NK-92 (cell line): Measurements from ENCODE around the gene FBLN1.
"Not testable (repeated sequence)": the region's sequence is repeated elsewhere in the genome, so short reads cannot be mapped to it uniquely, and the experiment has no call there.

Experiments
- DNase-seq: peaks from one replicate; lab custom pipeline; 2025; ENCODE audit not compliant: unreplicated experiment; lab: John Stamatoyannopoulos, UW

FBLN1 gene

DNA sequence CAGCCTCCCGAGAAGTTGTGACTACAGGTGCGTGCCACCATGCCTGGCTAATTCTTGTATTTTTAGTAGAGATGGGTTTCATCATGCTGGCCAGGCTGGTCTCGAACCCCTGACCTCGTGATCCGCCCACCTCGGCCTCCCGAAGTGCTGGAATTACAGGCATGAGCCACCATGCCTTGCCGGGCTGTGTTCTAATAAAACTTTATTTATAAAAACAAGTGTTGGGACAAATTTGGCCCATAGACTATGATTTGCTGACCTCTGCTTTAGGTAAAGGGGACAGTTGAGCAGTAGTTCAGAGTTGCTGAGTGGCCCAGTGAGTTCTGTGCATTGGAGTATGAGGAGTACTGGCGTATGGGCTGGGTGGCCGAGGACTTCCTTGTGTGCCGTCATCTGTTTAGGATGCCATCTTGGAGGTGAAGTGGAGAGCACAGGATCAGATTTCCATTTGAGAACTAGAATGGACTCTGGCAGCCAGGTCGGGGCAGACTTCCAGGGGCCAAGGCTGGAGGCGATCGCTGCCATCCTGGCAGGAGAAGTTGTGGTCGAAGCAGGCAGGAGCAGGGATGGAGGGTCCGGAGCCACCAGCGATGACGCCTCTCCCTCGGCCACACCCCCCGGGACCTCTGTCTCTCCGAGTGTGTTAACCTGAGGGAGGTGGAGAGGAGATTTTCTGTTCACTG is 43.8 kb downstream of the FBLN1 start:
- DNase-seq, result no peak

DNA sequence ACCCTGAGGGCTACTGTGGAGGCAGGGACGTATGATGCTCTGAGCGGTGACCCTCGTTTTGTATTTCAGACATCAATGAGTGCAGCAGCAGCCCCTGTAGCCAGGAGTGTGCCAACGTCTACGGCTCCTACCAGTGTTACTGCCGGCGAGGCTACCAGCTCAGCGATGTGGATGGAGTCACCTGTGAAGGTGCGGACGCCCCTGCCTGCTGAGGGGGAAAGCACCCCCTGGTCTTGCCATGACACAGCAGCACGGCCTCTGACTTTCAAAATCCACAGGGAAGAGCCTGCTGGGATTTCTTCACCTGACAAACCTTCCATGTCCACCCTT is 44.3 kb downstream of the FBLN1 start:
- no peak for DNase-seq

DNA sequence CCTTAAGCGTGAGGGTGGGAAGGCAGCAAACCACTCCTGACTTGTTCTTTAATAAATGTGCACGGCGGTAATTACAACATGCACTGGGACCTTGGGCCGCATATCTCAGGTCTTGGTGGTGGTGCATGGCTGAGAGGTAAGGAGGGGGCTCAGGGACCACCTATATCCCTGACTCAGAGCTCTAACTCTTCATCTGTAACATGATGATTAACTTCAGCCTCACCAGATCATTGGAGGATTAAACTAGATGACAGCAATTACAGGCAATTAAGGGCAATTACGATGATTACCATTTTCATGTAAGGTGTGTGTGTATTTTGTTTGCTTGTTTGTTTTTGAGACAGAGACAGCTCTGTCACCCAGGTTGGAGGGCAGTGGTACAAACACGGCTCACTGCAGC is 45.0 kb downstream of the FBLN1 start:
- no peak for DNase-seq

DNA sequence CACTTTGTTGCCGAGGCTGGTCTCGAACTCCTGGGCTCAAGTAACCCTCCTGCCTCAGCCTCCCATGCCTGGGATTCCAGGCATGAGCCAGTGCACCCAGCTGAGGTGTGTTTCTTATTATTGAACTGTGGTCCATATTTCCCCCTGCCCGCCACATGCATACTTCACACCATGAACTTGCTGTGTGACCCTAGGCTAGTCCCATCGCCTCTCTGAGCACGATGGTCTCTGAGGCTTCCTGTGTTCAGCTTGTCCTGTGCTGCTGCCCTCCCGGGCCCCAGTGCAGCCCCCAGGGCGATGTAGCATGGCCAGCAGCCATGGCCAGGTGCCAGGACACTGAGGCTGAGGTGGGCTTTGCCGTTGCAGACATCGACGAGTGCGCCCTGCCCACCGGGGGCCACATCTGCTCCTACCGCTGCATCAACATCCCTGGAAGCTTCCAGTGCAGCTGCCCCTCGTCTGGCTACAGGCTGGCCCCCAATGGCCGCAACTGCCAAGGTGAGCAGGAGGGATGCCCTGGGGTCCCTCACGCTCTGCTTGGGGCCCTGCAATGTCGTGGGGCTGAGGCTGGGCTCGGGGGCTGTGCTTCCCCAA is 45.7 kb downstream of the FBLN1 start:
- DNase-seq, result no peak

DNA sequence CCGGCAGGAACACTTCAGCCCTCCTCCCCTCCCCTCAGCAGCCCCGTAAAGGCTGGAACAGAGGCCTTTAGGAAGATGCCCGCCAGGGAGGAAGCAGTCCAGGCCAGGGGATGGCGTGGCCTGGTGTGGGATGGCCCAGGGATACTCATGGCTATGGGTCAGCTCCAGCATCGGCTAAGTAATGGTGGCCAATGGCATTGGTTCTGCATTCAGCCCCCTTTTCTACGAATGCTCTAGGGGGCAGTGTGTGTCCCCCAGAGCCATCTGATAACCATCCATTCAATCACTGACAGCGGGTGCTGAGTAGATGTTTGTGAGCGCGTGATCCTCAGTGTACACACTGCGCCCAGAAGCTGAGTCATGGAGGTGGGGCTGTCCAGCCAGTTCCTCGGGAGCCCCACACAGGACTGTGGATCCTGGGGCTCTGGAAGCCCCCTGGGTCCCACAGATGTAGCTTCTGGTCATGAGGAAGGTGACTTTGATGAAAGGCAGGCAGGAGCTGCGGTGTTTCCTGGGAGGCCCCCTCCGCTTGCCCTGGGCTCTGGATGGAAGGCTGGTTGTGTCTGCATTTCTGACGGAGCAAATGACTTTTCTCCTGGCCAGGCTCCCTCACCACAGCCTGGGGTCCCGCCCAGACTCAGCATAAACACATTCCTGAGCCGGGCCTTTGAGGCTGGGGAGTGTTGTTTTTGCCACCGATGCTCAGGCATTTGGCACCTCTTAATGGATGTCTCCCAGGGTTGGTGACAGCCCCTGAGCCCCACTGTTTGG is 46.5 kb downstream of the FBLN1 start:
- DNase-seq, result no peak

DNA sequence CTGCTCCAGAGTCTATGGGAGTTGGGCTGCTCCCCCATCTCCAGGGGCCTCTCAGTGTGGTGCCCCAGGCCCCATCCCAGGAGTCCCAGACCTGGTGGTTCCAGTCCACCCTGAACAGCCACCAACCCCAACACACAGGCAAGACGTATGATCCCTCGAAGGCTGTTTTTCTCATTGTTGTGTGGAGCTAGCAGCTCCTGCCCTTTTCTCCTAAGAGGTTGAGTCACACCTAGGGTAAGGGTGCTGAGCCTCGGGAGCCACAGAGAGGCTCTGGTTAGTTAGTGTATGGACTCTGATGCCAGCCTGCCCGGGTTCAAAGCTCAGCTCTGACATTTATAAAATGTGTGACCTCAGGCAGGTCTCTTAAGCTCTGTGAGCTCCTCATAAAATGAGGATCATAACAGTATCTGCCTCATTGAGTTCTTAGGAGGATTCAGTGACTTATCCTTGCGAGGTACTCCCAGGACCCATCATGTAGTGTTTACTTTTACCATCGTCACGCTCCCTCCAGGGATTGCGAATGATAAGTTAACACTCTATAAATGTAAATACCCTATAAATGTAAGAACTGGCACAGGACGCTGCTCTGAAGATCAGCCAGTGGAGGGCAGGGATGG is 47.2 kb downstream of the FBLN1 start:
- no peak for DNase-seq

DNA sequence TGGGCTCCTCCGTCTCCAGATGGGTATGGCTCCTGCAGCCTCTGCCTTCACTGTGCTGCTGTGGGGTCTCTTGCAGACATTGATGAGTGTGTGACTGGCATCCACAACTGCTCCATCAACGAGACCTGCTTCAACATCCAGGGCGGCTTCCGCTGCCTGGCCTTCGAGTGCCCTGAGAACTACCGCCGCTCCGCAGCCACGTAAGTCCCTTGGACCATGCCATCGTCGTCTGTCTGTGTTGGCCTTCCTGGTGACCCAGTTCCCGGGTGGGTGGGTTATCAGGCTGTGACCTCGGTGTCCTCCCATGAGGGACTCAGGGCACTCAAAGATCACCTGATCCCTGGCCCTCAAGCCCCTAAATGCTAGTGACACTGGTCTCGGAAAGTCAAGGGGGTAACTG is 47.7 kb downstream of the FBLN1 start:
- DNase-seq, result no peak

DNA sequence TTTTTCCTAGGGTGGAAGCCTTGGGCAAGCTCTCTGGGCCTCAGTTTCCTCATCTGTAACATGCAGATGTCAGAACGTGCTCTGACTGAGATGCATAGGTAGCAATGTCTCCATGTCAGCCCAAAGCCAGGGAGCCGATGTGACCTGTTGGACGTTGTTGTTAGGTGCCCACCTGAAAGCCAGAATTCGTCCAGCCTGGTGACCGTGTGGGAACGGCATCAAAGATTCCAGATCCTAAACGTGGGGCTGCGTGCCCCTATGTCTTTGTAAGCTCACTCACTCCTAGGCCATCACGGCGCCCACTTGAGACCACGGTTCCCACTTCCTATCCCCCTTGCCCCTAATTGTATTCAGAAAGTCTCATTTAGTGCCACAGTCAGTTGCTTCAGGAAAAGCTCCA is 48.2 kb downstream of the FBLN1 start:
- DNase-seq, result no peak

DNA sequence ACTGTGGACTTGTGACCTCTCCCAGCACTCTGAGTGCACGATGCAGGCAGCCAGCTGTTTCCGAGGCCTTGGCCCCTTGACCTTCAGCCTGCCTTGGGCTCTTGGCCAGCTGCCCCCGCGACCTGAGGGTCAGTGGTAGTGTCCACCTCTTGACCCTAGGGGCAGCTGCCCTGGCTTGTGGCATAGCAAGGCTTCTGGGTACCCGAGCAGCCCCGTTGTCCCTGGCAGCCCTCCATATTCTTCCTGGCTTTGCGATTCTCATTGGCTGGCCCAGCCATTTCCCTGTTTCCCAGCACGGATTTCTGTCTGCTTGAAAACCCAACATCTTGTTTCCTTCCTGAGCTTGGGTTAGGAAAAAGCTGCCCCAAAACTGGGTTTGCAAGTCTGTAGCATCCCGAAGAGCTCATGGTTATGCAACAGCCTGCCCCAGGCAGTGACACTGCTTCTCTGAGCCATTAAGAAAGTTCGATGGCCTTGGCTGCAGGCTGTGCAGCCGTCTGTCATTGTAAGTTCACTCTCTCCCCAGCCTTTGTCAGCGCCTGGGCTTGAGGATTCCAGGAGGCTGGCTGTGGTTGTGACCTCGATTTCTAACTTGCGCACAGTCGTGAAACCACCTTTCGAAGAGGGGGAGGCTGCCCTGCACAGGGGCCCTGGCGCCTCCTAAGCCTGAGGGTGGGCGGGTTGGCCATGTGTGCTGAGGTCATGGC is 48.8 kb downstream of the FBLN1 start:
- DNase-seq, result no peak

DNA sequence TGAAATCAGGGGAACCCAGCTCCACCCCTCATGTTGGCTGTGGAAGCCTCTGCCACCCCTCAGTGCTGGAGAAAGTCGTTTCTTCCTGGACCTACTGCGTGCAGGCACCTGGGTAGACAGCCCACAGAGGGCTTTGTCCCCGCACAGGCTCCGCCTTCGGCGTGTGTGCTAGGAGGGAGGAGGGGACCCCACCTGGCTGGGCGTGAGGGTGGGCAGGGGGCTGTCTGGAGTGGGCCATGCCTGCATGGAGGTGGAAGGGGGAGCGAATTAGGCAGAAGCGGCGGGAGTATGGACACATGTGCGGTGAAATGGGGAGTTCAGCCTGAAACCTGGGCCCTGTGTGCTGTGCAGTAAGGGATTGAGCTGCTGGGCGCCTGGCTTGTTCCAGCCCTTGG is 49.3 kb downstream of the FBLN1 start:
- no peak for DNase-seq

DNA sequence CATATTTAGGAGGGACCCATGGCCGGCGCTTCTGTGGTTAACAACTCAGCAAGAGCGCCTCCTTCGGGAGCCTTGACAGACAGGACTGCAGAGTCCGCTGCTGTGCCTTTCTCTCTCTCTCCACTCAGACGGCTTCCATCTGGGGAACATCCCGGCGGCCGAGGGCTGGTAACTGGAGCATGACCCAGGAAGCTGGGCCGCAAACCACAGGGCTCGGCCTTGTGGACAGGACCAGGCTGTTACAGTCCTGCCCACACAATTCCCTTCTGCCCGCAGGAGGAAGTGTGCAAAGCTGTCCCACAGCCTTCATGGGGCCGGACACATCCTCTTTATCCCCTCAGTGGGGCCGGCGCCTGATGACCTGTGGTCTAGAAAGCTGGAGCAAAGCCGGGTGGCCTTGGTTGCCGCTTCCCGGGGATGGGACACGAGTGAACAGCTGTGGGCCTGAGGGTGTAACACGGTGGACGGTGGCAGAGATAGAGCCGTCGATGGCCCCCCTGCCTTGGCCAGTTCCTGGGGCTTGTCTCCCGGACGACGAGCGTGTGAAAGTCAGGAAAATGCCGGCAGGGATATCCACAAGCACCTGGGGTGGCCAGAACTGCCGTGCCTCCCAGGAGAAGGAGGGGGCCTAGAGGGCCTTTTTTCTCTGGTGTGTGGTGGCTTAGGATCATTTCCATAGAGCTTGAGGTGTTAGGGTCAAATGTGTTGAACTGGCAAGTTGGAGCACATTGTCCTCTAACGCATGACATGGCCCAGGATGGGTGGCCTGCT is 50.1 kb downstream of the FBLN1 start:
- no peak for DNase-seq

DNA sequence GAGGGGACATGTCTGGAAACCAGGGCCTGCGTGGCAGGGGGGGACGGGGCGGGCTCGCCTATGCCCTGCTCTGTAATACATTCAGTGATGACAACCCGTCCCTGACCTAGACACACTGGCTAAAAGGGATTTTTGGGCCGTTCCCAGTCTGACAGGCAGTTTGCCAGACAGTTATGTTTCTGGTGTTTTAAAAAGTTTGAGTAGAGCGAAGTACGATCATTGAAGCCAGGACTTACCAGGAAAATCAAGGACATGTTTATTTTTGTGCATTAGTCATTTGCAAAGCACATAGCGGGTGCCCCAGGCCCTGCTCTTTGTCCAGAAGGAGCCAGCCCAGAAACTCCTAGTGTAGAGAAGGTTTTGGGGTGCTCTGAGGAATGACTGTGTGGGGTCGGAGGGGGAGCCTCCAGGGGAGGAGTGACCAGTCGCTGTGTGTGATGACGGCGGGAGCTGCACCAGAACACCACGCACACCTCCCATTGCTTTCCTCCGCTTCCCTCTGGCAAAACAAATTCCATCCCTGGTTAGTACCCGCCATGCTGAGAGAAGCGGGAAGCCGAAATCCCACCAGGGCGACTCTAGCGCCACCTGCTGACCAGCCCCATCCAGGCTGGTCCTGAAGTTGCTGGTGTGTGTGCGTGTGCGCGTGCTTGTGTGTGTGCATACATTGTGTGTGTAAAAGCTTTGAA is 50.8 kb downstream of the FBLN1 start:
- no peak for DNase-seq

DNA sequence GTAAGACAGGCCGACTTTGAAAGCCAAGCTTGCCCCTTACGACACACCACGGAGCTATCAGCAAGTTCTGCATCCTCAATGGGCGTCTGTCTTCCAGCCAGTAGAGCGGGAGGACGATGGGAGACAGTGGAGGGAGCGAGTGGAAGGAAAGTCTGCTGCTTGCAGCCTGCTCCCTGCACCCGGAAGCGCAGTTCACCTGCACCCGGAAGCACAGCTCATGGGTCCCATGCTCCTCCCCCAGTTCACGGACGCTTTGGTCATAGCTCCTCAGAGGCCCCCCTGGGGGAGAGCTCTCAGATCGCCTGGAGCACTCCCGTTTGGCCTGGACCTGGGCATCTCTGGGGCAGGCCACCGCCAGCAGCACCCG is 51.3 kb downstream of the FBLN1 start:
- DNase-seq, result no peak

DNA sequence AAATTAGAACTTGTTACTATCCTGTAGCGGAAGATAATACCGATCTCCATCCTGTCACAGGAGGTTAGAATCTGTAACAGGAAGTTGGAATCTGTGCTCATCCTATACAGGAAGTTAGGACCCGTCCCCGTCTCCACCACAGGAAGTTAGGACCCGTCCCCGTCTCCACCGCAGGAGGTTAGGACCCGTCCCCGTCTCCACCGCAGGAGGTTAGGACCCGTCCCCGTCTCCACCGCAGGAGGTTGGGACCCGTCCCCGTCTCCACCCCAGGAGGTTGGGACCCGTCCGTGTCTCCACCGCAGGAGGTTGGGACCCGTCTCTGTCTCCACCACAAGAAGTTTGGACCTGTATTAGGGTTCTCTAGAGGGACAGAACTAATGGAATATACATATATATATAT is 52.2 kb downstream of the FBLN1 start:
- DNase-seq, result no peak

DNA sequence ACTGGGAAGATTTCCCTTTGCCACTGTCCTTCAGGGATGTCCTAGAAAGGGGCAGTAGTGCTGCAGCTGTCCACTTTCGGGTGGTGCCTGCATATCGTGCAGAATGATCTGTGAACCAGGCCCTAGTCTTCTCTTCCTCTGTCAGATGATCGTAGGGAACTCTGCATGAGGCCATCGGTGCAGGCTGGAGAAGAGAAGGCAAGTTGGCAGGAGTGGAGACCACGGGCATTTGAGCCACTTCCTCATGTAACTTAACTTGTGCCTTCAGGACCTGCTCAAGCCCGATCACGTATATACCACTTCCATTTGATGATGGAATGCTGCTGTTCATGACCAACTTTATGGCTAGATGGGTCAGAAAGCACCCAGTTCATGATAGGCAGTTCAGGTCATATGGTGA is 55.2 kb downstream of the FBLN1 start:
- DNase-seq, result not testable (repeated sequence)

DNA sequence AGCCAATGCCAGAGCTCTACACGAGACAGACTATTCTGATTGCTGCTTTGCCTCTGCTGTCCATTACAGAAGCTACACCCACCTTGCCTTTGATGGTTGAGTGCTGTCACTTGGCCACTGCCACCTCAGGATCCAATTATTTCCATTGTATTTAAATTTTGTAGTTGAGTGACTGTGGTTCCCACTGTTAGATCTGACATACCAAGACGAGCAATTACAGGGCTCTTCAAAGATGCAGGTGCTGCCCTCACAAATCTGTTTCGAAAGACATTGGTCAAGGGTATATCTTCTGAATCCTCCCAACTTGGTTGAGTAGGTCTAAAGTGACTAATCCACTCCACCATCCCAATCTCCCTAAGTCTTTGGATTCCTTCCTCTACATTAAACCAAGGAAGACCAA is 57.4 kb downstream of the FBLN1 start:
- not testable (repeated sequence) for DNase-seq

DNA sequence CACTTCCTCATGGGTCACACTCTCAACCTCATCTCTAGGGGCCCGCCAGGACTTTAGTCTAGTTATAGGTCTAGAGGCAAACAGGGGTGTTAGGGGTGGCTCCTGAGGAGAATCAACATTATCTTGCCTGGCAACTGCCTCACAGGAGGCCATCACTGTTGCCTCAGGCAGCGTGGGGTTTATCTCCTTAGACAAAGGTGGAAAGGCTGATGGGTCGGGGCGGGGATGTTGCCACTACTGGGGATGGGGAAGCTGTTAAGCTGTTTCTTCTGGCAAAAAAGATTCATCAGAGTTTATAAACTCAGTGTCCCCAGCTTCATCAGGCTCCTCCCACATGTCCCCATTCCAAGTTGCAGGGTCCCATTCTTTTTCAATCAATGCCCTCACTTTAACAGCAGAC is 58.1 kb downstream of the FBLN1 start:
- DNase-seq, result not testable (repeated sequence)

DNA sequence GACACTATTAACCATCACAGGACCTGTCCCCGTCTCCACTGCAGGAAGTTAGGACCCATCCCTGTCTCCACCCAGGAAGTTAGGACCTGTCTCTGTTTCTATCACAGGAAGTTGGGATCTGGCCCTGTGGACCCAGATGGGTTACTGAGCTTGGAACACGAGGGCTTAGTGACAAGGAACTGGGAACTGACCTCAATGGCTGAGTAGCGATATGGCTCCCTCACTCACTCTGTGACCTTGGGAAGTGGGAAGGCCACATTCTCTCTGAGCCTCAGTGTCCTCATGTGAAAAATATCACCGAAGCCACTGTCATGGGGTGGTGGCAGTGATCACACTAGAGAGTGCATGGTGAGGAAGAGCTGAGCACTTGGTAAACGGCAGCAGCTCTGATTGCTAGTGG is 59.4 kb downstream of the FBLN1 start:
- DNase-seq, result no peak

DNA sequence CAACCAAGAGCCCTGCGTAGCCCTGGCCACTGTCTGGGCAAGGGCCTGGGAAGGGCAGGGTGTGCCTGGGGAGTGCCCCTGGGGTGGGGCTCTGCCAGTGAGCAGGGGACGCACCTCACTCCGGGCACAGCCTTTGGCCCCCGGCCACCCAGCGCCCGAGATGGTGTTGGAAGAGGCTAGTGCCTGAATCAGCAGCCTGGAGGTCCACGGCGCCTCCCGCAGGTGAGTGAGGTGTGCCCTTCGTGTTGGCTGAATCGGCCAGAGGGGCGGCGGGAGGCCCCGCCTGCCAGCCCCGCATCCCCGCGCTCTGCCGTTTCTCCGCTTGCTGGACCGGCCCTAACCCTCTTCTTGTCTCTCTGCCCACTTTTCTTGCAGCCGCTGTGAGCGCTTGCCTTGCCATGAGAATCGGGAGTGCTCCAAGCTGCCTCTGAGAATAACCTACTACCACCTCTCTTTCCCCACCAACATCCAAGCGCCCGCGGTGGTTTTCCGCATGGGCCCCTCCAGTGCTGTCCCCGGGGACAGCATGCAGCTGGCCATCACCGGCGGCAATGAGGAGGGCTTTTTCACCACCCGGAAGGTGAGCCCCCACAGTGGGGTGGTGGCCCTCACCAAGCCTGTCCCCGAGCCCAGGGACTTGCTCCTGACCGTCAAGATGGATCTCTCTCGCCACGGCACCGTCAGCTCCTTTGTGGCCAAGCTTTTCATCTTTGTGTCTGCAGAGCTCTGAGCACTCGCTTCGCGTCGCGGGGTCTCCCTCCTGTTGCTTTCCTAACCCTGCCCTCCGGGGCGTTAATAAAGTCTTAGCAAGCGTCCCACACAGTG is 60.1 kb downstream of the FBLN1 start:
- DNase-seq, result no peak
